Measurements from ENCODE around the gene PRSS36. TPM values are rescaled to one million over a fixed set of nuclear protein-coding genes. Genes with fewer than 3 reads are reported as not detected.

The PRSS36 gene
- total RNA-seq, 1 donor from 2014 or later, result 0.60 TPM

- CTCF ChIA-PET, result no interaction called here
- Mint-ChIP-seq H3K4me3 (peak overlapping the region; percentile 21), H3K9me3 (no peaks in the 10 kb centered on the region), H3K36me3 (ENCODE audit: low read depth) (peaks cover 32% of the 10 kb centered on the region), H3K27me3 (no peaks in the 10 kb centered on the region), H3K27ac (no peak overlapping the region), H3K4me1 (peaks cover 23% of the 10 kb centered on the region)
- POLR2A ChIA-PET, result interaction anchor here (0.6 kb wide), 1 partner anchor 10 kb away, joined by 3 read pairs; no protein-coding TSS in a partner anchor
- ATAC-seq (ENCODE audit: low read depth) (no peak), DNase-seq (no peak)
- no peak for TF ChIP-seq CTCF (IDR thresholded peaks at IDR 0.05)
- intact Hi-C loops (cut with micrococcal nuclease), result loop anchor here (10.0 kb wide), 1 partner anchor 224 kb away; no protein-coding TSS in a partner anchor
Measured at GRCh38 chr16:31110106-31111034, 39.5 kb downstream of the PRSS36 start.

GRCh38 chr16:31109622-31110021 is 40.2 kb downstream of the PRSS36 start:
- H3K27ac Mint-ChIP-seq, result peak overlapping the region; percentile 56
- DNase-seq (no peak), ATAC-seq (ENCODE audit: low read depth) (no peak)
- H3K9me3 Mint-ChIP-seq, result no peaks in the 10 kb centered on the region
- intact Hi-C loops (cut with micrococcal nuclease), result loop anchor here (2.0 to 10.0 kb wide), 3 partner anchors 33 to 758 kb away; no protein-coding TSS in a partner anchor
- TF ChIP-seq CTCF (IDR thresholded peaks at IDR 0.05), result no peak
- peaks cover 22% of the 10 kb centered on the region for H3K4me1 Mint-ChIP-seq
- no peaks in the 10 kb centered on the region for H3K27me3 Mint-ChIP-seq
- ChIA-PET POLR2A (interaction anchor here (0.6 kb wide), 1 partner anchor 11 kb away, joined by 3 read pairs; no protein-coding TSS in a partner anchor), CTCF (no interaction called here)
- peak overlapping the region; percentile 78 for H3K4me3 Mint-ChIP-seq
- peaks cover 32% of the 10 kb centered on the region for H3K36me3 Mint-ChIP-seq (ENCODE audit: low read depth)

- no peak overlapping the region for H3K27ac Mint-ChIP-seq
- POLR2A ChIA-PET, result interaction anchor here (0.6 to 1.5 kb wide), 3 partner anchors 9 to 71 kb away, joined by 3 to 8 read pairs (median 3); partner anchors contain the start of gene FUS
- CTCF ChIA-PET, result no interaction called here
Measured at GRCh38 chr16:31108794-31109558, 40.9 kb downstream of the PRSS36 start.

GRCh38 chr16:31108035-31108793 is 41.7 kb downstream of the PRSS36 start, which contains the start of gene BCKDK:
BCKDK (plus strand) TSS chr16:31108386; CDS start chr16:31109224, 838 bp downstream.
- peak within 1 kb of the TSS; percentile 77 for H3K27ac Mint-ChIP-seq
- CTCF ChIA-PET, result interaction anchor here (1.1 kb wide), 1 partner anchor 49 kb away, joined by 5 read pairs; no protein-coding TSS in a partner anchor

More at GRCh38 chr16:31108794-31109558, 40.9 kb downstream of the PRSS36 start:
- DNase-seq (no peak), ATAC-seq (ENCODE audit: low read depth) (no peak)
- H3K4me3 Mint-ChIP-seq, result peak overlapping the region; percentile 78
- no peak for TF ChIP-seq CTCF (IDR thresholded peaks at IDR 0.05)
- H3K27me3 Mint-ChIP-seq, result no peaks in the 10 kb centered on the region
- intact Hi-C loops (cut with micrococcal nuclease), result loop anchor here (2.0 to 5.0 kb wide), 2 partner anchors 34 to 758 kb away; no protein-coding TSS in a partner anchor
- H3K9me3 Mint-ChIP-seq, result no peaks in the 10 kb centered on the region
- H3K36me3 Mint-ChIP-seq (ENCODE audit: low read depth), result peaks cover 32% of the 10 kb centered on the region
- peaks cover 22% of the 10 kb centered on the region for H3K4me1 Mint-ChIP-seq

More at GRCh38 chr16:31108035-31108793, 41.7 kb downstream of the PRSS36 start, which contains the start of gene BCKDK:
- Mint-ChIP-seq H3K4me3 (peak within 1 kb of the TSS; percentile 83), H3K4me1 (peaks cover 19% of the 10 kb centered on the region), H3K36me3 (ENCODE audit: low read depth) (peaks cover 32% of the 10 kb centered on the region), H3K9me3 (no peaks in the 10 kb centered on the region), H3K27me3 (no peaks in the 10 kb centered on the region)
- DNase-seq (peak; percentile 69), ATAC-seq (ENCODE audit: low read depth) (peak; percentile 81)
- POLR2A ChIA-PET, result interaction anchor here (1.5 to 1.6 kb wide), 2 partner anchors 9 to 72 kb away, joined by 8 to 13 read pairs; partner anchors contain the start of genes FUS and KAT8
- intact Hi-C loops (cut with micrococcal nuclease), result loop anchor here (2.0 to 5.0 kb wide), 2 partner anchors 35 to 759 kb away; no protein-coding TSS in a partner anchor
- TF ChIP-seq CTCF (IDR thresholded peaks at IDR 0.05), result no peak

All from activated B cell treated with CpG ODN at 0.5 μM for 24 hours (primary cell).